HG03558 (cell line): Measurements from ENCODE around the gene TACR1.

Experiments used
- ATAC-seq: cut with Tn5 transposase; IDR thresholded peaks from one replicate; pipeline ENCODE4 v1.9.1; 2021; ENCODE audit warnings: moderate number of reproducible peaks; ENCODE audit not compliant: unreplicated experiment; ENCODE audit errors: extremely low read depth

The TACR1 gene

DNA sequence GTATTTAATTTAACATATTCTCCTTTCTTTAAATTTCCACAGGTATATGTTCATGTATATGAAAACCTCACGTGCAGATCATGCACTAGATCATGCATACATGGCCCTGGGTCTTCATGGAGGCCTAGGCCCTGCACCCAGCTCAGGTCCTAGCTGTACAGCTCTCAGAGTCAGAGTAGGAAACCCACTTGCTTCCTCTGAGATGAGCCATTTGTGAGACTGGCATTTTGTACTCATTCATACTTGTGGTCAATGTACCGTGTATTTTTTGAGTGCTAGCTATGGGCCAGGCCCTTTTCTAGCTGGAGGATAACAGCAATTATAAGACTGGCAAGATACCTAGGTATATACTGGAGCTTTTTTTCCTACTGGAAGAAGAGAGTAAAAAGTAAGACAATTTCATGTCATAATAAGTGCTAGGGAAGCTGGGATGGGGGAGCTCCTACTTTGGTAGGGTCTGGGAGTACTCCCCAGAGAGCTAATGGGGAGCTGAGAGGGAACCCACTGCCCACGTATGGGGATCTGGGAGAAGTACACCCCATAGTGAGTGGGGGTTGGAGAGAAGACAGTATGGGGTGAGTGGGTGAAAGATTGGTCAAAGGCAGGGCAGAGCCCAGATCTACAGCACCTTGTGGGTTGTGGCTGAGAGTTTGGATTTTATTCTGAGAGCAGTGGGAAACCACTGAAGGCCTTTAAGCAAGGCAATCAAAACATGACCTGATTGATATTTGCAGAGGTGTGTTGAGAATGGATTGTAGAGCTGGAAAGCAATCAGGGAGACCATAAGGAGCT, 168.9 kb downstream of the TACR1 start:
- no peak for ATAC-seq

DNA sequence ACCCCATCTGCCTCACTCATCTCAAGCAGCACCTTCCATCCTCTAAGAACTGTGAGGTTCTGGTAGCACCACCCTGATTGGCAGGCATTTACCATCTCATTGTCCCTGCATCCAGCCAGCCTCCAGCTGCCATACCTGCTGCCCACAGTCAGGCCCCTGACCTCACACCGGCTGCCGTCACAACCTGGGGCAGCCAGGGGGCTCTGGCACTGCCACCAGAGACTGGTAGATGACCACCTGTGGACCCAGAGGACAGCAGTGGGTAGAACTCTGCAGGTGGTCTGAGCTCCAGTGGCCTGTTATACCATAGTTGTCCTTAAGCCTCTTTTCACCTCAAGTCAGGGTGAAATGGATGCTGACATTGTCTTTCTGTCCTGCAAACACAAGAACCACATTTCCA, 171.4 kb downstream of the TACR1 start:
- ATAC-seq = no peak

GRCh38 chr2:75025633-75026380, 173.5 kb downstream of the TACR1 start:
- ATAC-seq = no peak

- ATAC-seq = no peak
Observed at GRCh38 chr2:75025216-75025615, 174.1 kb downstream of the TACR1 start.

DNA sequence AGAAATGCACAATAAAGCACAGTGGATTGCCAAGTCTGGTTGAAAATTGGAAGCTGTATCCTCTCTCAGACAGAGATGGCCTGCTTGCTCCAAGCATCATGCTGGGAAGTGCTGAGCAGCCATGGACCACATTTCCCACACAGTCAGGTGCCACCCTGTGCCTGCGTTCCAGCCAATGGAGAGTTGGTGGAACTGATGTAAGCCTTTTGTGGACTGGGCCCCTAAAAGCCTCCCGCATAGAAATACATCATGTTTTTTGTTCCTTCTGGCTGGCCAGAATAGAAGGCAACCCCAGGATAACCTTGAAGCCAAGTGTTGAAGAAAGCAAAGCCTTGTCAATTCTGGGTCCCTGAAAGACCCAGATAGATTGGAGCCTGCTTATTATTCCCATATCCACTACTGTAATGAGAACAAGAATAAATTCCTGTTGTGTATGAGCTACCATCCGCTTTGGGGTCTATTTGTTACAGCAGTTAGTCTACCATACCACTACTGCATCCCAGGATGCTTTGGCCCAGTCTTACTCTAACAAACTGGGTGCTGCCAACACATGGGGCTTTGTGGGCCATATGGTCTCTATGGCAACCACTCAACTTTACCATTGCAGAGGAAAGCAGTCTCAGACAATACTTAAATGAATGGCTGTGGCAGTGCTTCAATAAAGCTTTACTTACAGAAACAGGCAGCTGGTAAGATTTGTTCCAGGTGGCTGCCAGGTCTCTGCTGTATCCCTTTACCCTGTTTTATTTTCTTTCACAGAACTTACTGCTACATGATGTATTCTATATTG, 175.5 kb downstream of the TACR1 start:
- ATAC-seq = no peak

DNA sequence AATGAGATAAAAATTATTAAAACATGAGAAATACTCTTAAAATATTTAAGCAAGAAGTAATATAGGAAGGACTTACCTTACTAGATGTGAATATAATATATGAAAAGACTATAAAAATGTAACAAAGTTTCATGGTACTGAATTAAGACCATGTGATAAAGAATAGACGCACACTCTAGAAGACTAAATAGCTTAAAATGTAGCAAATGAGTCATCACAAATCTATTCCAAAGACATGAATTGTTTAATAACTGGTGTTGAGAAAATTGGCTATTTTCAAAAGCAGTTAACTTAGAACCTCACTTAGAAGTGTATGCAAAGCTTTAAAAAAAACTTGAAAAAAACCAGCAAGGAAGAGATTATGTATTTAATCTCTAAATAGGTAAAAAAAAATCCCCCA, 176.8 kb downstream of the TACR1 start:
- ATAC-seq = no peak

DNA sequence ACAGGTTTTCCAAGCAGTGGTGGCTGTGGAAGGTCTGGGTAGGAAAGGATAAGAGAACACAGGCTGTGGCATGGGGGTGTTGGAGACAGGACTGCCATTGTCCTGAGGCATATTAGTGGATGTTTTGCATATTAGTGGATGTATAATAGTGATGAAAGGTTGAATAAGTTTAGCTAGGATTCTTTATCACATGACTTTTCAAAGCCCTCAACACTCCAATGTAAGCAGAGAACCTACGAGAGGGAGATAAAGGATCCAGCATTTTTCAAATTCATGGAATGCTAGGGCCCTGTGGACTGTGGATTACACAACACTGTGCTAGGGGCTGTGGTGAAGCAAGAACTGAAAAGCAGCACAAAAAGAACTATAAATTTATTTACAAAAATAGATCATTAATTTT, 177.6 kb downstream of the TACR1 start:
- no peak for ATAC-seq

- no peak for ATAC-seq
Observed at GRCh38 chr2:75020476-75020875, 178.8 kb downstream of the TACR1 start.

GRCh38 chr2:75019790-75020189, 179.5 kb downstream of the TACR1 start:
- ATAC-seq = no peak

GRCh38 chr2:75018162-75018561, 181.2 kb downstream of the TACR1 start:
- no peak for ATAC-seq

- ATAC-seq = no peak
Observed at GRCh38 chr2:75012080-75012479, 187.2 kb downstream of the TACR1 start.

GRCh38 chr2:75010571-75010970, 188.7 kb downstream of the TACR1 start:
- ATAC-seq = no peak

GRCh38 chr2:75007819-75008218, 191.5 kb downstream of the TACR1 start:
- no peak for ATAC-seq

- no peak for ATAC-seq
Observed at GRCh38 chr2:75007061-75007460, 192.3 kb downstream of the TACR1 start.

DNA sequence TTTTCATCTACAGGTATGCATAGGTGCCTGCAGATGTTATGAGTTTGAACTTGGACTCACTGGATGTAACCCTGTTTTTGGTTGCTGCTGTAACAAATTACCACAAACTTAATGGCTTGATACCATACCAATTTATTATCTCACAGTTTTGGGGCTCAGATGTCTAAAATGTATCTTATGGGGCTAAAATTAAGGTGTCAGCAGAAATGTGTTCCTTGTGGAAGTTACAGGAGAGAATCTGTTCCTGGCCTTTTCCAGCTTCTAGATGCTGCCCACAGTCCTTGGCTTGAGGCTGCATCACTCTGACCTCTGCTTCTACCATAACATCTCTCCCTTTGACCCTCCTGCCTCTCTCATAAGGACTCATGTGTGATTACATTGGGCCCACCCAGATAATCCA, 193.3 kb downstream of the TACR1 start:
- ATAC-seq = no peak

GRCh38 chr2:75003773-75004172, 195.5 kb downstream of the TACR1 start:
- ATAC-seq = no peak

GRCh38 chr2:75003276-75003675, 196.0 kb downstream of the TACR1 start:
- no peak for ATAC-seq

- no peak for ATAC-seq
Observed at GRCh38 chr2:75002007-75002406, 197.3 kb downstream of the TACR1 start.

- ATAC-seq = no peak
Observed at GRCh38 chr2:74999468-74999867, 199.9 kb downstream of the TACR1 start.
